Esophagus squamous epithelium (tissue), 5 donors: ENCODE measurements around the gene HECA. TPM values are rescaled to one million over a fixed set of nuclear protein-coding genes. Genes with fewer than 3 reads are reported as not detected.

Experiments
- DNase-seq: peaks from one replicate; lab custom pipeline; 2025; lab: John Stamatoyannopoulos, UW
- H3K27ac ChIP-seq, 4 donors: fragments of 200-600 bp; sonication (generic); one replicate each; pipeline ENCODE4 v1.5.1; 2016 to 2019; ENCODE audit warnings: mild to moderate bottlenecking in 1 of 4
- H3K27me3 ChIP-seq, 4 donors: fragments of 200-600 bp; sonication (generic); 1 replicate in 3 of 4; 2 replicates in 1 of 4; pipeline versions ENCODE4 v1.5.1 to v1.6.0; 2017 to 2021; ENCODE audit warnings: antibody characterized with exemption in 1 of 4
- H3K36me3 ChIP-seq, 3 donors: fragments of 200-600 bp; sonication (generic); one replicate each; pipeline ENCODE4 v1.5.1; 2016 to 2019
- H3K4me1 ChIP-seq, 3 donors: fragments of 200-600 bp; sonication (generic); one replicate each; pipeline ENCODE4 v1.5.1; 2017 to 2019
- H3K4me3 ChIP-seq, 4 donors: fragments of 200-600 bp; sonication (generic); 1 replicate in 3 of 4; 2 replicates in 1 of 4; pipeline ENCODE4 v1.5.1; 2016 to 2019; ENCODE audit warnings: mild to moderate bottlenecking in 2 of 4, moderate library complexity in 1 of 4
- H3K9me3 ChIP-seq, 3 donors: fragments of 200-600 bp; sonication (generic); one replicate each; pipeline ENCODE4 v1.5.1; 2016 to 2019
- CTCF ChIP-seq, 6 experiments: fragments of 450-650 bp in 4 of 6; fragments of 200-600 bp in 2 of 6; sonication (generic) in 2 of 6; IDR thresholded peaks; one replicate each; pipeline ENCODE4 v1.5.1; 2016 to 2019; ENCODE audit warnings: antibody characterized with exemption in 6 of 6, mild to moderate bottlenecking in 4 of 6, moderate library complexity in 4 of 6
- POLR2A ChIP-seq, 4 donors: fragments of 450-650 bp; IDR thresholded peaks; one replicate each; pipeline ENCODE4 v1.6.1; 2017; ENCODE audit warnings: antibody characterized with exemption in 4 of 4, mild to moderate bottlenecking in 4 of 4, moderate library complexity in 3 of 4
- WGBS, 2 donors: methylation state at CpG; one replicate each; pipeline ENCODE4 v1.1.5; 2018; 5-methylcytosine and 5-hydroxymethylcytosine counted together
- intact Hi-C: fragments of 100-400 bp; cut with DNase I; formaldehyde crosslinking; loops from one replicate; pipeline ENCODE4 v1.15.0; 2022
- total RNA-seq, 4 donors: library from RNA; depleted of rRNA; stranded (reverse); fragments of >200 nt; gene quantifications; one replicate each; pipeline ENCODE4 v1.1.0, GENCODE V29; 2016
- donor health status: DM: yes; HTN: yes; CAD: no.

Gene HECA
- total RNA-seq, 4 donors from 2014 or later: 29.6 to 44.4 (median 35.8) TPM

DNA sequence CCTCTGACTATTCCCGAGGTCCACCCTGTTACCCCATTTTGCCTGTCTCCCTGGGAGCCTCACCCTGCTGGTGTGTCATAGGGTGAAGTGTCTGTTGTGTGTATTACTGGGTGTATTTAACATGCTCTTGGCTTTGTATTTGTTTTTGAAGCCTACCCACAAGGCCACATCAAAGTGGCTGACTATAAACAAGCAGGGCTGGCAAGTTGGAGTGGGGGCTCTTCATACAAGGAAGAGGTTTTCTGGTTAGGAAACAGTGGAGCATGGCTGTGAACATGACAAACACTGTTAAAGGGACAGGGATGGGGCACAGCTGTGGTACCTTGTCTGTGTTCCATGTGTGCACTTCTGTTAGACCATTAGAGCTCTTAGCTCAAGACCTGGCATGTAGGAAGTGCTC lies 26.3 kb downstream of the HECA start:
- intact Hi-C loops: no loop called here
- DNase-seq: no peak
- Histone ChIP-seq H3K9me3 (no peaks in the 10 kb centered on the region), H3K27me3 (no peaks in the 10 kb centered on the region), H3K27ac (peak overlapping the region; percentile 9 to 63 (median 42)), H3K4me1 (peaks cover 12 to 77% (median 19%) of the 10 kb centered on the region in 3 donors), H3K4me3 (no peak overlapping the region), H3K36me3 (peaks cover 0 to 5% (median 1%) of the 10 kb centered on the region in 3 donors)
- no peak for TF ChIP-seq CTCF (IDR thresholded peaks at IDR 0.05)
- TF ChIP-seq POLR2A (IDR thresholded peaks at IDR 0.05): no peak
- WGBS, 2 donors: 20 to 50% methylated on average over 1 of the region's 1 CpG

GRCh38 chr6:139161817-139162284 lies 27.0 kb downstream of the HECA start:
- DNase-seq: no peak
- Histone ChIP-seq H3K27ac (peak overlapping the region in 3 of 4 donors; percentile 9 to 63 (median 22)), H3K9me3 (no peaks in the 10 kb centered on the region), H3K36me3 (peaks cover 6 to 12% (median 8%) of the 10 kb centered on the region in 3 donors), H3K27me3 (no peaks in the 10 kb centered on the region), H3K4me3 (no peak overlapping the region), H3K4me1 (peaks cover 10 to 70% (median 19%) of the 10 kb centered on the region in 3 donors)
- TF ChIP-seq CTCF (IDR thresholded peaks at IDR 0.05) (no peak), POLR2A (IDR thresholded peaks at IDR 0.05) (no peak)
- 52 to 67% methylated on average over 2 to 3 of the region's 3 CpGs for WGBS, 2 donors
- intact Hi-C loops: no loop called here

DNA sequence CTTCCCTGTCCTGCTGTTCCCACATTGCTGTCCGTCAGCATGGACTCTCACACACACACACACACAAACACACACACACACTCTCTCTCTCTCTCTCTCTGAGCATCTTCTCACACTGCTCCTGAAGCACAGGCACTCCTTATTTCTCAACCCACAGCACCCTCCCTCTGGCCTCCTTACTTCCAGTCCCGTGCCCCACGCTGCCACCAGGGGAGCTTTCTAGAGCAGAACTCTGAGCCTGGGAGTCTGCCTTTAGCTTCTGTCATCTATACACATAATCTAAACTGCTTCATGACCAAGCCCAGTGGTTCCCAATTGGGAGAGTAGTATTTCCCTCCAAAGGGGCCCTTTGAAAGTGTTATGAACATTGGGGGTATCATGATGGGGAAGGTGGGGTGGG lies 29.1 kb downstream of the HECA start:
- Histone ChIP-seq H3K27ac (no peak overlapping the region), H3K27me3 (no peaks in the 10 kb centered on the region), H3K4me1 (peaks cover 10 to 57% (median 19%) of the 10 kb centered on the region in 3 donors), H3K9me3 (no peaks in the 10 kb centered on the region), H3K4me3 (no peak overlapping the region), H3K36me3 (peaks cover 12 to 32% (median 17%) of the 10 kb centered on the region in 3 donors)
- intact Hi-C loops: no loop called here
- 58 to 97% methylated on average over 3 of the region's 3 CpGs for WGBS, 2 donors
- DNase-seq: no peak
- TF ChIP-seq CTCF (IDR thresholded peaks at IDR 0.05) (peak in 1 of 6 experiments; percentile 31), POLR2A (IDR thresholded peaks at IDR 0.05) (no peak)

DNA sequence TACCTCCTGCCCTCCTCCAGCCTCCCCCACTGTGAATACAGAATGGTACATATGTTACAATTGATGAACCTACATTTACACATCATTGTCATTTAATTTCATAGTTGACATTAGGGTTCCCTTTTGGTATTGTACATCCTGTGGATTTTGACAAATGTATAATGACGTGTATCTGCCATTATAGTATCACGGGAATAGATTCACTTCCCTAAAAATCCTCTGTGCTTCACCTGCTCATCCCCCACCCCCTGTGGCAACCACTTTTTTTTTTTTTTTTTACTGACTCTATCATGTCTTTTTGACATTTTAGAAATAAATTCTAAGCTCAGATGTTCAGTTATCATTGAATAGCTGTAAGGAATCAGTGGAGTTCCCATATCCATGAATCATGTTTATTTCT lies 30.4 kb downstream of the HECA start:
- Histone ChIP-seq H3K36me3 (peaks cover 12 to 37% (median 17%) of the 10 kb centered on the region in 3 donors), H3K27me3 (no peaks in the 10 kb centered on the region), H3K4me3 (no peak overlapping the region), H3K9me3 (no peaks in the 10 kb centered on the region), H3K4me1 (peaks cover 10 to 44% (median 17%) of the 10 kb centered on the region in 3 donors), H3K27ac (no peak overlapping the region)
- no peak for TF ChIP-seq CTCF (IDR thresholded peaks at IDR 0.05)
- no peak for TF ChIP-seq POLR2A (IDR thresholded peaks at IDR 0.05)
- intact Hi-C loops: no loop called here
- no peak for DNase-seq
- WGBS, 2 donors: 87 to 89% methylated on average over 2 of the region's 2 CpGs

DNA sequence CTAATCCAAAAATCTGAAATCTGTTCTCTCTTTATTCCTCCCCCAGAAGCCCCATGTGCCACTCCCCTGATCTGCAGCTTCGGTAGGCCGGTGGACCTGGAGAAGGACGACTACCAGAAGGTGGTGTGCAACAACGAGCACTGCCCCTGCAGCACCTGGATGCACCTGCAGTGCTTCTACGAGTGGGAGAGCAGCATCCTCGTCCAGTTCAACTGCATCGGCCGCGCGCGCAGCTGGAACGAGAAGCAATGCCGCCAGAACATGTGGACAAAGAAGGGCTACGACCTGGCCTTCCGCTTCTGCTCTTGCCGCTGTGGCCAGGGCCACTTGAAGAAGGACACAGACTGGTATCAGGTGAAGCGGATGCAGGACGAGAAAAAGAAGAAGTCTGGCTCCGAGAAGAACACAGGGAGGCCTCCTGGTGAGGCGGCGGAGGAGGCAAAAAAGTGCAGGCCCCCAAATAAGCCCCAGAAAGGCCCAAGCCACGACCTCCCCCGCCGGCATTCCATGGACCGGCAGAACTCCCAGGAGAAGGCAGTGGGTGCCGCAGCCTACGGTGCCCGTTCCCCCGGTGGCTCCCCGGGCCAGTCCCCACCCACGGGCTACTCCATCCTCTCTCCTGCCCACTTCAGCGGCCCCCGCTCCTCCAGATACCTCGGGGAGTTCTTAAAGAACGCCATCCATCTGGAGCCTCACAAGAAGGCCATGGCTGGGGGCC lies 31.5 kb downstream of the HECA start:
- Histone ChIP-seq H3K27ac (no peak overlapping the region), H3K36me3 (peaks cover 12 to 37% (median 17%) of the 10 kb centered on the region in 3 donors), H3K4me1 (peaks cover 3 to 33% (median 8%) of the 10 kb centered on the region in 3 donors), H3K27me3 (no peaks in the 10 kb centered on the region), H3K9me3 (no peaks in the 10 kb centered on the region), H3K4me3 (no peak overlapping the region)
- TF ChIP-seq POLR2A (IDR thresholded peaks at IDR 0.05): no peak
- TF ChIP-seq CTCF (IDR thresholded peaks at IDR 0.05): no peak
- DNase-seq: no peak
- intact Hi-C loops: no loop called here
- WGBS, 2 donors: 92 to 95% methylated on average over 11 to 35 of the region's 35 CpGs
